H4 (cell line): ENCODE measurements around the gene PCDHB4. TPM values are rescaled to one million over a fixed set of nuclear protein-coding genes. Genes with fewer than 3 reads are reported as not detected.
"Not testable (repeated sequence)": the region's sequence is repeated elsewhere in the genome, so short reads cannot be mapped to it uniquely, and the experiment has no call there.

Source experiments
- DNase-seq: peaks from one replicate; pipeline ENCODE4 v3.0.0-alpha.2; 2015; ENCODE audit warnings: low spot score
- total RNA-seq: library from RNA; depleted of rRNA; stranded (reverse); fragments of >200 nt; shearing (Covaris generic); gene quantifications from 2 replicates; pipeline ENCODE4 v1.2.3, GENCODE V29; 2014; rRNA removed

The PCDHB4 gene
- 0.21 TPM in 1 of 2 replicates, not detected in the other for total RNA-seq

- DNase-seq: no peak
These were observed at the start of gene PCDHB4 for GRCh38 chr5:141121563-141121962. Gene PCDHB4, plus strand, starts transcription at chr5:141121818. Its CDS starts 181 bp downstream, at chr5:141121999.

- DNase-seq: peak; percentile 27
These were observed 43.8 kb upstream of the PCDHB4 start for GRCh38 chr5:141077826-141078225.

- DNase-seq: no peak
These were observed 39.4 kb upstream of the PCDHB4 start for GRCh38 chr5:141082228-141082627.

GRCh38 chr5:141084487-141084989 is 37.1 kb upstream of the PCDHB4 start:
- peak; percentile 80 for DNase-seq

- peak; percentile 83 for DNase-seq
These were observed 26.9 kb upstream of the PCDHB4 start, which contains the start of gene PCDHB2 for GRCh38 chr5:141094481-141095262. Gene PCDHB2, plus strand, starts transcription at chr5:141094615. Its CDS starts 176 bp downstream, at chr5:141094791.

- DNase-seq: no peak
These were observed 26.4 kb upstream of the PCDHB4 start for GRCh38 chr5:141095263-141095641.

GRCh38 chr5:141096181-141096580 is 25.4 kb upstream of the PCDHB4 start:
- DNase-seq: not testable (repeated sequence)

GRCh38 chr5:141096586-141096985 is 25.0 kb upstream of the PCDHB4 start:
- not testable (repeated sequence) for DNase-seq

- no peak for DNase-seq
These were observed 21.3 kb upstream of the PCDHB4 start, which contains the start of gene PCDHB3 for GRCh38 chr5:141100243-141100805. Gene PCDHB3, plus strand, starts transcription at chr5:141100473. Its CDS starts 177 bp downstream, at chr5:141100650.

- DNase-seq: no peak
These were observed 20.6 kb upstream of the PCDHB4 start for GRCh38 chr5:141101059-141101458.

- not testable (repeated sequence) for DNase-seq
These were observed 19.5 kb upstream of the PCDHB4 start for GRCh38 chr5:141102070-141102469.

GRCh38 chr5:141102471-141102870 is 19.1 kb upstream of the PCDHB4 start:
- not testable (repeated sequence) for DNase-seq

GRCh38 chr5:141105350-141105749 is 16.3 kb upstream of the PCDHB4 start:
- DNase-seq: no peak

GRCh38 chr5:141119250-141119649 is 2.4 kb upstream of the PCDHB4 start:
- DNase-seq: no peak

GRCh38 chr5:141121985-141122384 is 367 bp downstream of the PCDHB4 start:
- DNase-seq: no peak

GRCh38 chr5:141123396-141124135 is 1.9 kb downstream of the PCDHB4 start:
- DNase-seq: not testable (repeated sequence)

GRCh38 chr5:141127305-141127704 is 5.7 kb downstream of the PCDHB4 start:
- DNase-seq: no peak

GRCh38 chr5:141135030-141135717 is 13.6 kb downstream of the PCDHB4 start, which contains the start of gene PCDHB5:
Gene PCDHB5, plus strand, starts transcription at chr5:141135206. Its CDS starts 229 bp downstream, at chr5:141135435.
- DNase-seq: no peak

GRCh38 chr5:141135718-141136266 is 14.2 kb downstream of the PCDHB4 start:
- DNase-seq: no peak

GRCh38 chr5:141137346-141137745 is 15.7 kb downstream of the PCDHB4 start:
- not testable (repeated sequence) for DNase-seq

GRCh38 chr5:141149812-141150211 is 28.2 kb downstream of the PCDHB4 start, which contains the start of gene PCDHB6:
Gene PCDHB6, plus strand, starts transcription at chr5:141150057. Its CDS starts 201 bp downstream, at chr5:141150258.
- DNase-seq: peak; percentile 34
